Activated naive CD4-positive, alpha-beta T cell treated with anti-CD3 and anti-CD28 coated beads for 36 hours (primary cell): ENCODE results near the gene COMP. TPM values are rescaled to one million over a fixed set of nuclear protein-coding genes. Genes with fewer than 3 reads are reported as not detected.

Experiments
- CTCF ChIA-PET: fragments of 350-600 bp; sonication (Branson Sonifier 250); formaldehyde crosslinking; loops from one replicate; lab custom pipeline; 2021; ENCODE audit warnings: antibody characterized with exemption; lab: Charles Lee
- DNase-seq: peaks from one replicate; pipeline ENCODE4 v3.0.0-alpha.2; 2020
- H3K27ac Mint-ChIP-seq: one replicate; pipeline ENCODE4 v1.8.0; 2021; ENCODE audit warnings: mild to moderate bottlenecking, mixed read lengths
- H3K27me3 Mint-ChIP-seq: one replicate; pipeline ENCODE4 v1.8.0; 2021; ENCODE audit warnings: low read depth, mixed read lengths
- H3K36me3 Mint-ChIP-seq: one replicate; pipeline ENCODE4 v1.8.0; 2021; ENCODE audit warnings: low read depth, mixed read lengths
- H3K4me1 Mint-ChIP-seq: one replicate; pipeline ENCODE4 v1.8.0; 2021; ENCODE audit warnings: low read depth, mixed read lengths
- H3K4me3 Mint-ChIP-seq: one replicate; pipeline ENCODE4 v1.8.0; 2021; ENCODE audit warnings: mild to moderate bottlenecking, moderate library complexity, mixed read lengths
- H3K9me3 Mint-ChIP-seq: one replicate; pipeline ENCODE4 v1.8.0; 2021; ENCODE audit warnings: mixed read lengths
- intact Hi-C: fragments of 100-400 bp; cut with micrococcal nuclease; formaldehyde crosslinking; loops from one replicate; pipeline ENCODE4 v1.15.1; 2023
- total RNA-seq, 2 experiments: library from RNA; stranded (reverse); gene quantifications; one replicate each; pipeline ENCODE4 v1.2.3, GENCODE V29; 2021

COMP gene
- total RNA-seq, 2 experiments from 2014 or later: not detected

- Mint-ChIP-seq H3K27ac (no peak overlapping the region), H3K27me3 (no peaks in the 10 kb centered on the region), H3K4me1 (no peaks in the 10 kb centered on the region), H3K9me3 (no peaks in the 10 kb centered on the region), H3K4me3 (no peak overlapping the region), H3K36me3 (no peaks in the 10 kb centered on the region)
- DNase-seq: no peak
- CTCF ChIA-PET: no interaction called here
- intact Hi-C loops: no loop called here
Measured at GRCh38 chr19:18760440-18761383, 30.4 kb downstream of the COMP start.

GRCh38 chr19:18759995-18760426 is 31.1 kb downstream of the COMP start:
- CTCF ChIA-PET: no interaction called here
- Mint-ChIP-seq H3K27me3 (no peaks in the 10 kb centered on the region), H3K4me1 (no peaks in the 10 kb centered on the region), H3K9me3 (no peaks in the 10 kb centered on the region), H3K36me3 (no peaks in the 10 kb centered on the region), H3K27ac (no peak overlapping the region), H3K4me3 (no peak overlapping the region)
- no peak for DNase-seq
- intact Hi-C loops: no loop called here

- DNase-seq: no peak
- no peaks in the 10 kb centered on the region for H3K36me3 Mint-ChIP-seq
- intact Hi-C loops: no loop called here
- no peak overlapping the region for H3K27ac Mint-ChIP-seq
- no peaks in the 10 kb centered on the region for H3K9me3 Mint-ChIP-seq
- no peaks in the 10 kb centered on the region for H3K27me3 Mint-ChIP-seq
- no peak overlapping the region for H3K4me3 Mint-ChIP-seq
- H3K4me1 Mint-ChIP-seq: no peaks in the 10 kb centered on the region
- CTCF ChIA-PET: interaction anchor here (0.7 kb wide), 1 partner anchor 10 kb away, joined by 3 read pairs; no protein-coding TSS in a partner anchor
Measured at GRCh38 chr19:18759304-18759994, 31.7 kb downstream of the COMP start.

- intact Hi-C loops: no loop called here
- no peak overlapping the region for H3K4me3 Mint-ChIP-seq
- no peak for DNase-seq
- peaks cover 4% of the 10 kb centered on the region for H3K36me3 Mint-ChIP-seq
- no peaks in the 10 kb centered on the region for H3K9me3 Mint-ChIP-seq
- H3K4me1 Mint-ChIP-seq: no peaks in the 10 kb centered on the region
- CTCF ChIA-PET: no interaction called here
- H3K27ac Mint-ChIP-seq: no peak overlapping the region
- no peaks in the 10 kb centered on the region for H3K27me3 Mint-ChIP-seq
Measured at GRCh38 chr19:18756896-18757295, 34.2 kb downstream of the COMP start.

GRCh38 chr19:18754501-18754900 is 36.6 kb downstream of the COMP start:
- Mint-ChIP-seq H3K36me3 (peaks cover 6% of the 10 kb centered on the region), H3K27me3 (no peaks in the 10 kb centered on the region), H3K27ac (no peak overlapping the region), H3K4me1 (no peaks in the 10 kb centered on the region), H3K4me3 (no peak overlapping the region), H3K9me3 (no peaks in the 10 kb centered on the region)
- CTCF ChIA-PET: no interaction called here
- no peak for DNase-seq
- intact Hi-C loops: no loop called here

- no peak for DNase-seq
- CTCF ChIA-PET: no interaction called here
- Mint-ChIP-seq H3K27me3 (no peaks in the 10 kb centered on the region), H3K4me3 (no peak overlapping the region), H3K9me3 (no peaks in the 10 kb centered on the region), H3K27ac (no peak overlapping the region), H3K4me1 (no peaks in the 10 kb centered on the region), H3K36me3 (peaks cover 6% of the 10 kb centered on the region)
- intact Hi-C loops: no loop called here
Measured at GRCh38 chr19:18751571-18751970, 39.5 kb downstream of the COMP start.

- no peak for DNase-seq
- H3K36me3 Mint-ChIP-seq: peaks cover 6% of the 10 kb centered on the region
- H3K4me1 Mint-ChIP-seq: no peaks in the 10 kb centered on the region
- H3K27me3 Mint-ChIP-seq: no peaks in the 10 kb centered on the region
- H3K9me3 Mint-ChIP-seq: no peaks in the 10 kb centered on the region
- H3K4me3 Mint-ChIP-seq: no peak overlapping the region
- CTCF ChIA-PET: no interaction called here
- no peak overlapping the region for H3K27ac Mint-ChIP-seq
- intact Hi-C loops: no loop called here
Measured at GRCh38 chr19:18750295-18750970, 40.7 kb downstream of the COMP start.

- H3K36me3 Mint-ChIP-seq: peaks cover 6% of the 10 kb centered on the region
- CTCF ChIA-PET: interaction anchor here (0.5 kb wide), 1 partner anchor 9 kb away, joined by 3 read pairs; no protein-coding TSS in a partner anchor
Measured at GRCh38 chr19:18749362-18750231, 41.5 kb downstream of the COMP start.

GRCh38 chr19:18746401-18747325 is 44.4 kb downstream of the COMP start:
- Mint-ChIP-seq H3K27me3 (no peaks in the 10 kb centered on the region), H3K9me3 (no peaks in the 10 kb centered on the region), H3K4me1 (no peaks in the 10 kb centered on the region), H3K36me3 (peaks cover 2% of the 10 kb centered on the region), H3K27ac (no peak overlapping the region), H3K4me3 (no peak overlapping the region)
- no peak for DNase-seq
- intact Hi-C loops: no loop called here
- CTCF ChIA-PET: interaction anchor here (0.6 kb wide), 1 partner anchor 156 kb away, joined by 3 read pairs; no protein-coding TSS in a partner anchor

More at GRCh38 chr19:18749362-18750231, 41.5 kb downstream of the COMP start:
- no peak overlapping the region for H3K27ac Mint-ChIP-seq
- H3K4me1 Mint-ChIP-seq: no peaks in the 10 kb centered on the region
- no peak for DNase-seq
- intact Hi-C loops: no loop called here
- H3K9me3 Mint-ChIP-seq: no peaks in the 10 kb centered on the region
- H3K27me3 Mint-ChIP-seq: no peaks in the 10 kb centered on the region
- no peak overlapping the region for H3K4me3 Mint-ChIP-seq

GRCh38 chr19:18745931-18746330 is 45.2 kb downstream of the COMP start:
- Mint-ChIP-seq H3K27me3 (no peaks in the 10 kb centered on the region), H3K9me3 (no peaks in the 10 kb centered on the region)

More at GRCh38 chr19:18745931-18746330, 45.2 kb downstream of the COMP start:
- no peaks in the 10 kb centered on the region for H3K4me1 Mint-ChIP-seq
- no peak for DNase-seq
- no peak overlapping the region for H3K4me3 Mint-ChIP-seq
- H3K27ac Mint-ChIP-seq: no peak overlapping the region
- H3K36me3 Mint-ChIP-seq: no peaks in the 10 kb centered on the region
- intact Hi-C loops: no loop called here
- CTCF ChIA-PET: no interaction called here
